IMR-90 (cell line): ENCODE data around the gene PACC1.

Experiments
- CTCF ChIP-seq: conservative IDR thresholded peaks from 2 replicates; pipeline ENCODE4 v1.5.1; 2012; ENCODE audit warnings: mild to moderate bottlenecking, low read depth, low read length, improper control_type of control experiment
- FOS ChIP-seq: fragments of 150-350 bp; IDR thresholded peaks from 2 replicates; pipeline ENCODE4 v1.6.1; 2016; ENCODE audit warnings: low read depth, low read length
- MAFK ChIP-seq: IDR thresholded peaks from 2 replicates; pipeline ENCODE4 v1.6.1; 2012; ENCODE audit warnings: low read depth, low read length, improper control_type of control experiment
- MAZ ChIP-seq: IDR thresholded peaks from 2 replicates; pipeline ENCODE4 v1.6.1; 2012; ENCODE audit warnings: low read depth, mild to moderate bottlenecking, low read length, improper control_type of control experiment, moderate library complexity, borderline replicate concordance
- POLR2A ChIP-seq: IDR thresholded peaks from 2 replicates; pipeline ENCODE4 v1.6.1; 2012; ENCODE audit warnings: mild to moderate bottlenecking, low read depth, low read length
- RAD21 ChIP-seq: IDR thresholded peaks from 2 replicates; pipeline ENCODE4 v1.6.1; 2012; ENCODE audit warnings: low read length, improper control_type of control experiment
- SMC3 ChIP-seq: fragments of 150-350 bp; IDR thresholded peaks from 2 replicates; pipeline ENCODE4 v1.6.1; 2016; ENCODE audit warnings: low read depth, mild to moderate bottlenecking, antibody characterized with exemption, low read length, moderate library complexity

DNA sequence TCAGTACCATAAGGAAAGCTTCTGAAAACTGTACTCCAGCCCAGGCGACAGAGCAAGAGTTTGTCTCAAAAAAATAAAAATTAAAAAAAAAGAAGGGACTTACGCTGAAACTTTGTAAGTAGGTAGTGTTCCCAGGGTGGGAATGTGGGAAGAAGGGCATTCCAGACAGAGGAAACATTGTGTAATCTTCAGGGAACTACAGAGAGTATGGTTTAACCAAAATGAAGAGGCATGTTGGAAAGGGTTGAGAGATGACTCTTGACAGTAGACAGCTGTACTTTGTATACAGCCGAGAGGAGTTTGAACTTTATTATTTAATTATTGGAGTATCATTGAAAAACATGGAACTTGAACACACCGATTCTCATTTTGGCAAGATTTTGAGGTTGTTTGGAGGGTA lies 86.4 kb downstream of the PACC1 start:
- TF ChIP-seq CTCF (no peak), POLR2A (no peak), RAD21 (no peak), MAFK (no peak), SMC3 (no peak), FOS (no peak), MAZ (no peak)
